OCI-LY7 (cell line): ENCODE results near the gene DCTPP1. TPM values are rescaled to one million over a fixed set of nuclear protein-coding genes. Genes with fewer than 3 reads are reported as not detected.
A peak's percentile ranks its signal among the peaks of the same experiment; 100 is the strongest.

Experiments used
- BruUV-seq: library from RNA; stranded (reverse); fragments of 400-500 nt; replicated peaks from 2 replicates; lab custom pipeline; 2021; lab: Mats Ljungman, UMichigan
- CTCF ChIA-PET: fragments of 300-600 bp; sonication (Branson Sonifier 250); formaldehyde crosslinking; loops from one replicate; lab custom pipeline; 2022; ENCODE audit warnings: antibody characterized with exemption; ENCODE audit not compliant: unreplicated experiment; lab: Charles Lee
- POLR2A ChIA-PET: fragments of 300-600 bp; sonication (Branson Sonifier 250); formaldehyde crosslinking; loops from one replicate; lab custom pipeline; 2022; ENCODE audit warnings: antibody characterized with exemption; lab: Charles Lee
- DNase-seq: peaks from one replicate; pipeline ENCODE4 v3.0.0-alpha.2; 2015; ENCODE audit warnings: low spot score
- H2AFZ ChIP-seq: fragments of 200-600 bp; sonication (generic), shearing (Covaris generic); 2 replicates; pipeline ENCODE4 v1.6.1; 2014; ENCODE audit warnings: mild to moderate bottlenecking, antibody characterized with exemption, low read length, moderate library complexity
- H3K27ac ChIP-seq: fragments of 200-600 bp; sonication (generic); 2 replicates; pipeline ENCODE4 v1.5.1; 2014; ENCODE audit warnings: mixed run types, low read depth, mild to moderate bottlenecking, moderate library complexity, low read length, inconsistent platforms; ENCODE audit not compliant: poor library complexity, severe bottlenecking
- H3K36me3 ChIP-seq: fragments of 200-600 bp; sonication (generic); 2 replicates; pipeline ENCODE4 v1.6.1; 2014; ENCODE audit warnings: mild to moderate bottlenecking, antibody characterized with exemption, low read length, moderate library complexity, mixed read lengths; ENCODE audit not compliant: insufficient read depth
- H3K4me1 ChIP-seq: fragments of 200-600 bp; sonication (generic); 2 replicates; pipeline ENCODE4 v1.5.1; 2014; ENCODE audit warnings: mild to moderate bottlenecking, low read length; ENCODE audit not compliant: insufficient read depth, poor library complexity, severe bottlenecking
- H3K4me2 ChIP-seq: fragments of 200-600 bp; sonication (generic); 2 replicates; pipeline ENCODE4 v1.6.1; 2014; ENCODE audit warnings: mild to moderate bottlenecking, low read length
- H3K4me3 ChIP-seq: fragments of 200-600 bp; sonication (generic); 2 replicates; pipeline ENCODE4 v1.5.1; 2014; ENCODE audit warnings: mild to moderate bottlenecking, low read depth, low read length; ENCODE audit not compliant: poor library complexity, severe bottlenecking
- H3K79me2 ChIP-seq: fragments of 200-600 bp; sonication (generic); 2 replicates; pipeline ENCODE4 v1.6.1; 2016; ENCODE audit warnings: low read depth, mild to moderate bottlenecking, low read length, moderate library complexity, mixed read lengths; ENCODE audit not compliant: insufficient read depth
- H3K9me2 ChIP-seq: fragments of 200-600 bp; sonication (generic); 2 replicates; pipeline ENCODE4 v1.6.1; 2016; ENCODE audit warnings: mild to moderate bottlenecking, low read length, mixed read lengths; ENCODE audit not compliant: insufficient read depth
- H3K9me3 ChIP-seq: fragments of 200-600 bp; sonication (generic); 2 replicates; pipeline ENCODE4 v1.6.1; 2014; ENCODE audit warnings: mild to moderate bottlenecking, mixed run types, low read length, mixed read lengths
- H4K20me1 ChIP-seq: fragments of 200-600 bp; sonication (generic); 2 replicates; pipeline ENCODE4 v1.6.1; 2014; ENCODE audit warnings: mild to moderate bottlenecking, antibody characterized with exemption, low read length, moderate library complexity, mixed read lengths; ENCODE audit not compliant: insufficient read depth
- EZH2phosphoT487 ChIP-seq: fragments of 200-600 bp; sonication (generic); IDR thresholded peaks from 2 replicates; pipeline ENCODE4 v1.6.1; 2018; ENCODE audit warnings: low read depth, borderline replicate concordance, mild to moderate bottlenecking, mixed run types, antibody characterized with exemption, low read length, moderate library complexity, mixed read lengths
- intact Hi-C: fragments of 100-400 bp; cut with micrococcal nuclease; formaldehyde crosslinking; loops from one replicate; pipeline ENCODE4 v1.10.0; 2022; ENCODE audit not compliant: unreplicated experiment
- total RNA-seq, 2 experiments: library from RNA; depleted of rRNA in 1 of 2; stranded (reverse); fragments of >200 nt in 1 of 2; shearing (Covaris generic) in 1 of 2; gene quantifications; 2 replicates each; pipeline ENCODE4 v1.2.3, GENCODE V29; 2014 to 2022
- TF ChIP-seq, protein P1 (sequence below): fragments of 200-600 bp; sonication (generic); conservative IDR thresholded peaks from 2 replicates; pipeline ENCODE4 v1.5.1; 2014; ENCODE audit warnings: mild to moderate bottlenecking, antibody characterized with exemption, low read length, moderate library complexity, mixed read lengths

The DCTPP1 gene
- total RNA-seq, 2 experiments from 2014 or later, result 90.2 to 93.8 TPM

DNA sequence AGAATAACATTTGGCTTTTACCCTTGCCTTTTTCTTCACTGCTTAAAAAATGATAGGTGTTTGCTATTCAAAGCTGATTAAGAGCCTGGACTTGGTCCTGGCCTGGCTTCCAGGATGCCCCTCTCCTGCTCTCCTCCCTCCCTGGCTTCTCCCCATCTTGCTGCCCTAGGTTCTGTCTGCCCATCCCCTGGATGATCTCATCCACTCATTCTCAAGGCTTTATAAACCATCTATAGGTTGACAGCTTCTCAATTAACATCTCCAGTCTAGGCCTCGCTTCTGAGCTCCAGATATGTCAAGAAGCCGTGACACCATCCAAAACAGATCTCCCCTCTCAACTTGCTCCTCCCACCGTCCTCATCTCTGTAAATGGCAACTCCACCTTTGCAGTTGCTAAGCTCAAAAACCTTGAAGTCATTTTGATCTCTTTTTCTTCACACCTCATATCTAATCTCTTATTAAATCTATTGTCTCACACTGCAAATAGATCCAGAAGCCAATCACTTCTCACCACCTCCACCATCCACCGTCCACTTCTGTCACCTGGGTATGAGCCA, 13.7 kb downstream of the DCTPP1 start:
- Histone ChIP-seq H3K27ac (no peak overlapping the region), H3K4me3 (no peak overlapping the region), H3K9me3 (no peaks in the 10 kb centered on the region), H2AFZ (no peak overlapping the region), H4K20me1 (no peaks in the 10 kb centered on the region), H3K79me2 (peaks cover 4% of the 10 kb centered on the region; the same call in 1 of the 2 replicates), H3K4me2 (no peak overlapping the region), H3K36me3 (peaks cover 70% of the 10 kb centered on the region), H3K9me2 (no peaks in the 10 kb centered on the region), H3K4me1 (peaks cover 20% of the 10 kb centered on the region)
- CTCF ChIA-PET, result no interaction called here
- POLR2A ChIA-PET, result no interaction called here
- no peak for TF ChIP-seq EZH2phosphoT487
- TF ChIP-seq, protein P1, sequence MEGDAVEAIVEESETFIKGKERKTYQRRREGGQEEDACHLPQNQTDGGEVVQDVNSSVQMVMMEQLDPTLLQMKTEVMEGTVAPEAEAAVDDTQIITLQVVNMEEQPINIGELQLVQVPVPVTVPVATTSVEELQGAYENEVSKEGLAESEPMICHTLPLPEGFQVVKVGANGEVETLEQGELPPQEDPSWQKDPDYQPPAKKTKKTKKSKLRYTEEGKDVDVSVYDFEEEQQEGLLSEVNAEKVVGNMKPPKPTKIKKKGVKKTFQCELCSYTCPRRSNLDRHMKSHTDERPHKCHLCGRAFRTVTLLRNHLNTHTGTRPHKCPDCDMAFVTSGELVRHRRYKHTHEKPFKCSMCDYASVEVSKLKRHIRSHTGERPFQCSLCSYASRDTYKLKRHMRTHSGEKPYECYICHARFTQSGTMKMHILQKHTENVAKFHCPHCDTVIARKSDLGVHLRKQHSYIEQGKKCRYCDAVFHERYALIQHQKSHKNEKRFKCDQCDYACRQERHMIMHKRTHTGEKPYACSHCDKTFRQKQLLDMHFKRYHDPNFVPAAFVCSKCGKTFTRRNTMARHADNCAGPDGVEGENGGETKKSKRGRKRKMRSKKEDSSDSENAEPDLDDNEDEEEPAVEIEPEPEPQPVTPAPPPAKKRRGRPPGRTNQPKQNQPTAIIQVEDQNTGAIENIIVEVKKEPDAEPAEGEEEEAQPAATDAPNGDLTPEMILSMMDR, result no peak
- BruUV-seq, result no TSS peak
- intact Hi-C loops, result no loop called here
- no peak for DNase-seq

DNA sequence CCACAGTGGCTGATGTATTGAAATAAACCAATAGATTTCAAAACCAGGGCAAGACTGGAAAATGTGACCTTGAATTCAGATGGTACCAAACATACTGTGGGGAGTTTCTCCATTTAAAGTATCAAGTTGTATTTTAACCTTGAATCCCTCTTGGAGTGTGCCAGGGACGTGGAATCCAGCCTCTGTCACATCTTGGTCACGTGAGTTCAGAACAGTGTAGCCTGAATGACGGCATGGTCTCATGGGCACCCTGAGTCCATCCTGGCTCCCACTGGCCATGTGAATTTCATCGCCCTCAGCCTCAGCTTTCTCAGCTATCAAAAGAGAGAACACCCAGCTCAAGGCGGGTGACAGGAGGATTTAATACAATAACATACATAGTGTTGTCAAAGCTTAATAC, 15.7 kb downstream of the DCTPP1 start:
- Histone ChIP-seq H3K4me1 (peaks cover 29% of the 10 kb centered on the region), H3K4me3 (no peak overlapping the region), H3K36me3 (peaks cover 63% of the 10 kb centered on the region), H3K9me2 (no peaks in the 10 kb centered on the region), H4K20me1 (no peaks in the 10 kb centered on the region), H3K79me2 (peaks cover 4% of the 10 kb centered on the region; the same call in 1 of the 2 replicates), H3K4me2 (no peak overlapping the region), H3K27ac (no peak overlapping the region), H3K9me3 (no peaks in the 10 kb centered on the region), H2AFZ (no peak overlapping the region)
- no peak for DNase-seq
- TF ChIP-seq EZH2phosphoT487, result no peak
- TF ChIP-seq, protein P1, result no peak
- ChIA-PET CTCF (no interaction called here), POLR2A (no interaction called here)
- intact Hi-C loops, result no loop called here
- BruUV-seq, result no TSS peak

DNA sequence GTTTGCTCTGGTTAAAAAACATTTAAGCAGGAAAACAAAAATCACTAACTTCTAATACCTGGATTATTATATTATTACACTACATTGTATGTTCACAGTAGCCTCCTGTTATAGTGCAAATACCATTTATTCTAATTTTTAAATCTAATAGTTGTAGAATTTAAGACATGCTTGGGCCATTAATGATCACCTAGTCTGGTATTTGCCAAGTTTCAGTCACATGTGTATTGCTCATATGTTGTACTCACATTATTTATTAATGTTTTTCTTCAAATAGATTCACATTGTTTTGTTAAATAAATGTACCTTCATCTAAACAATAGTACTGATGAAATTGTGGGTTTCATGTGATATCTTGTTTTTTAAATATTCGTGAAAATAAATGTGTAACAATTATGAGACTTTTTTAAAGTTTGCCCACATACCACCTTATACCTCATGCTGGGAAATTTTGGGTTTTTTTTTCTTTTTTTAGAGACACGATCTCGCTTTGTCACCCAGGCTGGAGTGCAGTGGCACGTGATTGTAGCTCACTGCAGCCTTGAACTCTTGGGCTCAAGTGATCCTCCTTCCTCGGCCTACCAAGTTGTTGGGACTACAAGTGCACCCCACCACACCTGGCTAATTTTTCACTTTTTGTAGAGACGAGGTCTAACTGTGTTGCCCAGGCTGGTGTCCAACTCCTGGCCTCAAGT, 16.6 kb downstream of the DCTPP1 start:
- no peaks in the 10 kb centered on the region for H3K9me2 ChIP-seq
- peaks cover 9% of the 10 kb centered on the region; the same call in 1 of the 2 replicates for H3K79me2 ChIP-seq
- intact Hi-C loops, result no loop called here
- H3K36me3 ChIP-seq, result peaks cover 54% of the 10 kb centered on the region
- TF ChIP-seq EZH2phosphoT487, result no peak
- TF ChIP-seq, protein P1, result no peak
- H2AFZ ChIP-seq, result no peak overlapping the region
- H3K9me3 ChIP-seq, result no peaks in the 10 kb centered on the region
- BruUV-seq, result TSS peak; percentile 57
- no peak overlapping the region for H3K27ac ChIP-seq
- H3K4me2 ChIP-seq, result no peak overlapping the region
- H3K4me3 ChIP-seq, result no peak overlapping the region
- POLR2A ChIA-PET, result interaction anchor here (0.6 kb wide), 1 partner anchor 398 kb away, joined by 3 read pairs; no protein-coding TSS in a partner anchor
- CTCF ChIA-PET, result no interaction called here
- peaks cover 32% of the 10 kb centered on the region for H3K4me1 ChIP-seq
- no peaks in the 10 kb centered on the region for H4K20me1 ChIP-seq
- DNase-seq, result no peak
